ENCODE results near the gene ZNF664. TPM values are rescaled to one million over a fixed set of nuclear protein-coding genes. Genes with fewer than 3 reads are reported as not detected.

ZNF664 gene
- polyA plus RNA-seq, 2 donors, result 16.6 to 18.3 TPM

DNA sequence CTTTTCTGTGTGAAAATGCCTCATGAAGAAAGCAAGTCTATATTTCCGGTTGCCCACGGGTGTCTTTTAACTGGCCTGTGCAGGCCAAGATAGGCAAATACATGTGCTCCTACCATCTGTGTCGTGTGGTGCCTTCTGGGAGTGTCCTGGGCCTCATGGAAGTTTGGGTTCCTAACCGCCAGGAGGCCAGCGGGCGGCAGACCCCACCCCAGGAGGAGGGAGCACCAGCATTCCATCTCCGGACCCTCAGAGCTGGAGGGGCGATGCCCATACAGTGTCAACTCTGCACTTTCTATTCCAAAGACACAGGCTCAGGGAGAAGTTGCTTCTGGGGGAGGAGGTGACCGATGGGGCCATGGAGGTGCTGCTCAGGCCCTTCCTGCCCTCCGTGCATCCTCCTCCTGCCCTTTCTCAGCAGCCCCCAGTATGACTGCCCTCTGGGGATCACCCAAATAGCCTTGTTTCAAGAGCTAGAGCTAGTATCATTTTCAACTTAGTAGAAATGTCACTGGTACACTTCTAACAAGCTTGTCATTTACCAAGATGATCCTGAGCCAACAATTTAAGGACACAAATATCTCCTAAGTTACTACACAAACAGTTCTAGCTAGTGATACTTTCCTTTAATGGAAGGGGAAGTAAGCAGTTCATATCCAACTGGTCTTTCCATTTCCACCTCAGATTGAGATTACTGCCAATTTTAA lies 18.2 kb upstream of the ZNF664 start:
- Histone ChIP-seq H3K27me3 (ENCODE audit: control insufficient read depth in 1 of 2, insufficient read depth in 2 of 2, low read length in 2 of 2) (no peaks in the 10 kb centered on the region), H3K4me3 (ENCODE audit: low read depth in 1 of 2, low read length in 2 of 2) (no peak overlapping the region), H3K27ac (ENCODE audit: low read depth in 2 of 2, low read length in 1 of 2) (no peak overlapping the region), H3K9me3 (ENCODE audit: control insufficient read depth in 2 of 2, insufficient read depth in 1 of 2, low read depth in 1 of 2, low read length in 1 of 2) (no peaks in the 10 kb centered on the region), H3K36me3 (ENCODE audit: control insufficient read depth in 2 of 2, insufficient read depth in 2 of 2, low read length in 1 of 2) (no peaks in the 10 kb centered on the region), H3K4me1 (ENCODE audit: control insufficient read depth in 2 of 2, insufficient read depth in 2 of 2, low read length in 1 of 2) (no peaks in the 10 kb centered on the region)
- 93 to 94% methylated on average over 10 of the region's 10 CpGs for WGBS, 2 donors

DNA sequence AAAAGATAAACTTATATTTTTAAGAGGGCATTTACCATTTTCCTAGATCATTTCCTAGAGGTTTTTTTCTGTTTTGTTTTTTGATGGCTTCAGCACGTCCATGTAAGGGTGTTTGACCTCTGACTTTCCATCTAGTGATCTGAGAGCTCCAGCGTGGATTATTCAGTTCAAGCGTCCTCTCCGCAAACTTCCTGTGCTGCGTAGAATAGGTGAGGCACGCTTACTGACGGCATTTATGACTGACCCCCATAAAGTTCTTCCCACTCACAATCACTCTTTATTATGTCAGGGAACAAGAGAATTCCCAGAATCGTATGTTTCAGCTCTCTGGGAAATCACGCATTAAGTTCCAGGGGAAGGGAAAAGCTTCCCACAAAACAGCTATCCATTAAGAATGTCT lies 16.8 kb upstream of the ZNF664 start:
- H3K4me3 ChIP-seq (ENCODE audit: low read depth in 1 of 2, low read length in 2 of 2), result no peak overlapping the region
- no peaks in the 10 kb centered on the region for H3K36me3 ChIP-seq (ENCODE audit: control insufficient read depth in 2 of 2, insufficient read depth in 2 of 2, low read length in 1 of 2)
- H3K27me3 ChIP-seq (ENCODE audit: control insufficient read depth in 1 of 2, insufficient read depth in 2 of 2, low read length in 2 of 2), result no peaks in the 10 kb centered on the region
- no peaks in the 10 kb centered on the region for H3K4me1 ChIP-seq (ENCODE audit: control insufficient read depth in 2 of 2, insufficient read depth in 2 of 2, low read length in 1 of 2)
- 92 to 96% methylated on average over 9 of the region's 9 CpGs for WGBS, 2 donors
- no peak overlapping the region for H3K27ac ChIP-seq (ENCODE audit: low read depth in 2 of 2, low read length in 1 of 2)
- H3K9me3 ChIP-seq (ENCODE audit: control insufficient read depth in 2 of 2, insufficient read depth in 1 of 2, low read depth in 1 of 2, low read length in 1 of 2), result no peaks in the 10 kb centered on the region

DNA sequence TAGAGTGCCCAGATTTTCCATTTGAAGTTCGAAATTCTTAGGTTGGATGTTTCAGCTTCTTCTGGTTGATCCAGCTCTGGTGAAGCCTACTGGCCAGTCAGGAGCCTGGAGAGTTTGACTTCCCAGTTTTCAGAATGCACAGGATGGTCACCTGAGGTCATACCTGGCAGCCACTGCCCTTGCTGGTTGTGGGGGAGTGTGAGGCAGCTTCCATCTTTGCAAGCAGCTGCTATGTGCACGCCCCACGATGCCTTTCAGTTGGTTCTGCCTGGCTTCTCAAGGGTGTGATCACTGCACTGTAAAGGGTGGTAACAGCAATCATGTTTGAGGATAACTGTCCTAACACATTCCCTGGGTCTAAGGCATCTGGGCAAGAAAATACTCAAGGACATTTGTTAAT lies 15.8 kb upstream of the ZNF664 start:
- 90% methylated on average over 3 of the region's 3 CpGs for WGBS, 2 donors
- no peaks in the 10 kb centered on the region for H3K9me3 ChIP-seq (ENCODE audit: control insufficient read depth in 2 of 2, insufficient read depth in 1 of 2, low read depth in 1 of 2, low read length in 1 of 2)
- H3K36me3 ChIP-seq (ENCODE audit: control insufficient read depth in 2 of 2, insufficient read depth in 2 of 2, low read length in 1 of 2), result no peaks in the 10 kb centered on the region
- H3K27me3 ChIP-seq (ENCODE audit: control insufficient read depth in 1 of 2, insufficient read depth in 2 of 2, low read length in 2 of 2), result no peaks in the 10 kb centered on the region
- no peaks in the 10 kb centered on the region for H3K4me1 ChIP-seq (ENCODE audit: control insufficient read depth in 2 of 2, insufficient read depth in 2 of 2, low read length in 1 of 2)
- H3K27ac ChIP-seq (ENCODE audit: low read depth in 2 of 2, low read length in 1 of 2), result no peak overlapping the region
- H3K4me3 ChIP-seq (ENCODE audit: low read depth in 1 of 2, low read length in 2 of 2), result no peak overlapping the region

DNA sequence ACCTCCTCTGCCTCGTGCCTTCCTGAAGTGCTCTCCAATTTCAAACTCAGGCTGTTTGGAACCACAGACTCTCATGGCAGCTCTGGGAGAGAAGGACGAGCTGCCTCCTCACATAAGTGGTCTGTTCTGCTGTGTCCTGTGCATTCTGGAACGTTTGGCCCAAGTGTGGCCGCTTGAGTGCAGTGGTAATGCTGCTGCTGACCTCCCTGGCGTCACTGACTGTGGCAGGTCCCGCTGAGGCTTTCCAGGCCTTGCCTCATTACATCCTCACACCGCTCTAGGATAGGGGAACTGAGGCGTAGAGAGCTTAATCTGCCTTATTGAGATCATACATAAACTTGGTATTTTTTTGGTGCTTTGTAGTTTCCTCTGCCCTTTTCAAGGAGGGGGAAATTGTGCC lies 14.6 kb upstream of the ZNF664 start:
- Histone ChIP-seq H3K27ac (ENCODE audit: low read depth in 2 of 2, low read length in 1 of 2) (no peak overlapping the region), H3K9me3 (ENCODE audit: control insufficient read depth in 2 of 2, insufficient read depth in 1 of 2, low read depth in 1 of 2, low read length in 1 of 2) (no peaks in the 10 kb centered on the region), H3K4me1 (ENCODE audit: control insufficient read depth in 2 of 2, insufficient read depth in 2 of 2, low read length in 1 of 2) (no peaks in the 10 kb centered on the region), H3K36me3 (ENCODE audit: control insufficient read depth in 2 of 2, insufficient read depth in 2 of 2, low read length in 1 of 2) (no peaks in the 10 kb centered on the region), H3K27me3 (ENCODE audit: control insufficient read depth in 1 of 2, insufficient read depth in 2 of 2, low read length in 2 of 2) (no peaks in the 10 kb centered on the region), H3K4me3 (ENCODE audit: low read depth in 1 of 2, low read length in 2 of 2) (no peak overlapping the region)
- whole genome bisulfite sequencing, 2 donors, result 89 to 90% methylated on average over 8 of the region's 8 CpGs

DNA sequence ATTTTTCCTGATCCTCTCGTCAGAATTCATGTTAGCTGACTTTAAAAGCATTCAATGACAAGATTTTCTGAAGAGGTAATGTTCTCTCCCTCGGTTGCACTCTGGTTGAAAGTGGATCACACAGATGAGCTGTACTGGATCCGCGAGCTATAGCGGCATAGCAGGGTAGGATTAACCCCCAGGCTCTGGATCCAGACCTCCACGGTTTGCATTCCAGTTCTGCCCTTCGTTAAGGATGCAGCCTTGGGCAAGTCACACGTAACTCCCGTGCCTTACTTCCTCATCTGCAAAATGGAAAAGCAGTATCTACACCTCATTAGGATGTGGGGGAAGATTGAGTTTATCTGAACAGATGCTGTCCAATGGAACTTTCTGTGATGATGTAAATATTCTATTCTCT lies 14.1 kb upstream of the ZNF664 start:
- Histone ChIP-seq H3K27ac (ENCODE audit: low read depth in 2 of 2, low read length in 1 of 2) (no peak overlapping the region), H3K9me3 (ENCODE audit: control insufficient read depth in 2 of 2, insufficient read depth in 1 of 2, low read depth in 1 of 2, low read length in 1 of 2) (no peaks in the 10 kb centered on the region), H3K4me3 (ENCODE audit: low read depth in 1 of 2, low read length in 2 of 2) (no peak overlapping the region), H3K4me1 (ENCODE audit: control insufficient read depth in 2 of 2, insufficient read depth in 2 of 2, low read length in 1 of 2) (no peaks in the 10 kb centered on the region), H3K36me3 (ENCODE audit: control insufficient read depth in 2 of 2, insufficient read depth in 2 of 2, low read length in 1 of 2) (no peaks in the 10 kb centered on the region), H3K27me3 (ENCODE audit: control insufficient read depth in 1 of 2, insufficient read depth in 2 of 2, low read length in 2 of 2) (no peaks in the 10 kb centered on the region)
- WGBS, 2 donors, result 84 to 88% methylated on average over 9 of the region's 9 CpGs

DNA sequence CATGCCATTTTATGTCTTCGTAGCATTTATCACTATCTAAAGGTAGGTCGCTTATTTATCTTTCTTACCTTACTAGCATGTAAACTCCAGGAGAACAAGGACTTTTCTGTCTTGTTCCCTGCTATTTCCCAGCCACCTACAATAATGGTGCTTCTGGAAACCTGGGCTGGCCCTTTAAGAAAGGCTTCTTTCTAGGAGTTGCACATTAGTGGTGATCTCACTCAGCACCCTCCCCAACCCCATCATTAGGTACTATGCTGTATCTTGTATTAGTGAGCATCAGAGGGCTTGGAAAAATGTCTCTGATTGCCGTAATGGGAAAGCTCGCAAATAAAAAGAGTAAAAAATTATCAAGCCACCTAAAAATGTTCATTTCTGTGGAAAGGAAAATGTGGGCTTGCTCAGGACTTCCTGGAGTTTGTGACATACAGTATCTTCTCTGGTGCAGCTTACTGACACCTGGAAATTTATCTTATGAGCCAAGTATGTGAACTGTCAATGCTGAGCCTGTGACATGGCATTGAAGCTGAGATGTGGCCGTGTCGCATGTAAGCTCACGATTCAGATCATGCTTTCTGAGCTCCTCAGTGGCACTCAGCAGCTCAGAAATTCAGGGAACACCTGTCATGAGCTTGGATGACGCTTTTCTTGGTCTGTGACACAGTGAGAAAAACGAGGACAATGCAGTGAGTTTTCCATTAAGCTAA lies 12.8 kb upstream of the ZNF664 start:
- no peaks in the 10 kb centered on the region for H3K27me3 ChIP-seq (ENCODE audit: control insufficient read depth in 1 of 2, insufficient read depth in 2 of 2, low read length in 2 of 2)
- no peak overlapping the region for H3K4me3 ChIP-seq (ENCODE audit: low read depth in 1 of 2, low read length in 2 of 2)
- no peaks in the 10 kb centered on the region for H3K36me3 ChIP-seq (ENCODE audit: control insufficient read depth in 2 of 2, insufficient read depth in 2 of 2, low read length in 1 of 2)
- no peaks in the 10 kb centered on the region for H3K9me3 ChIP-seq (ENCODE audit: control insufficient read depth in 2 of 2, insufficient read depth in 1 of 2, low read depth in 1 of 2, low read length in 1 of 2)
- WGBS, 2 donors, result 91 to 94% methylated on average over 9 of the region's 9 CpGs
- no peak overlapping the region for H3K27ac ChIP-seq (ENCODE audit: low read depth in 2 of 2, low read length in 1 of 2)
- H3K4me1 ChIP-seq (ENCODE audit: control insufficient read depth in 2 of 2, insufficient read depth in 2 of 2, low read length in 1 of 2), result no peaks in the 10 kb centered on the region

DNA sequence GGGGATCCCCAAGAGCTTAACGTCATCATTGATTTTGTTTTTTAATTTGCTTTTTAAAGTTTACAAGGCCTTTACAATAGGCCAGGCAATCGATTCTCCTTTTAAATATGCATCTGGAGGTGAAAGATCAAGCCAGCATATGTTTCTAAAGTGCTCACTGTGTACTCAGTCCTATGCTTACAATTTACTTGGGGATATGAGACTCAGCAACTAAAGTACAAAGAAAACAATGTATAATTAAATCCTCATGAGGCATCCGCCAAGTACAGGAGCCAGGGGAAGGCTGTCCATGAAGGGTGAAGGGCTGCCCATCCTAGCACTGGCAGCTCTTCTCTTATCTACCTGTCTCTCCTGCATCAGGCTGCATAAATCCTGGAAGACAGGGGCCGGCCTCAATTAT lies 12.2 kb upstream of the ZNF664 start:
- Histone ChIP-seq H3K9me3 (ENCODE audit: control insufficient read depth in 2 of 2, insufficient read depth in 1 of 2, low read depth in 1 of 2, low read length in 1 of 2) (no peaks in the 10 kb centered on the region), H3K36me3 (ENCODE audit: control insufficient read depth in 2 of 2, insufficient read depth in 2 of 2, low read length in 1 of 2) (no peaks in the 10 kb centered on the region), H3K4me3 (ENCODE audit: low read depth in 1 of 2, low read length in 2 of 2) (no peak overlapping the region), H3K27me3 (ENCODE audit: control insufficient read depth in 1 of 2, insufficient read depth in 2 of 2, low read length in 2 of 2) (no peaks in the 10 kb centered on the region), H3K4me1 (ENCODE audit: control insufficient read depth in 2 of 2, insufficient read depth in 2 of 2, low read length in 1 of 2) (no peaks in the 10 kb centered on the region), H3K27ac (ENCODE audit: low read depth in 2 of 2, low read length in 1 of 2) (no peak overlapping the region)
- WGBS, 2 donors, result 81 to 87% methylated on average over 4 of the region's 4 CpGs

DNA sequence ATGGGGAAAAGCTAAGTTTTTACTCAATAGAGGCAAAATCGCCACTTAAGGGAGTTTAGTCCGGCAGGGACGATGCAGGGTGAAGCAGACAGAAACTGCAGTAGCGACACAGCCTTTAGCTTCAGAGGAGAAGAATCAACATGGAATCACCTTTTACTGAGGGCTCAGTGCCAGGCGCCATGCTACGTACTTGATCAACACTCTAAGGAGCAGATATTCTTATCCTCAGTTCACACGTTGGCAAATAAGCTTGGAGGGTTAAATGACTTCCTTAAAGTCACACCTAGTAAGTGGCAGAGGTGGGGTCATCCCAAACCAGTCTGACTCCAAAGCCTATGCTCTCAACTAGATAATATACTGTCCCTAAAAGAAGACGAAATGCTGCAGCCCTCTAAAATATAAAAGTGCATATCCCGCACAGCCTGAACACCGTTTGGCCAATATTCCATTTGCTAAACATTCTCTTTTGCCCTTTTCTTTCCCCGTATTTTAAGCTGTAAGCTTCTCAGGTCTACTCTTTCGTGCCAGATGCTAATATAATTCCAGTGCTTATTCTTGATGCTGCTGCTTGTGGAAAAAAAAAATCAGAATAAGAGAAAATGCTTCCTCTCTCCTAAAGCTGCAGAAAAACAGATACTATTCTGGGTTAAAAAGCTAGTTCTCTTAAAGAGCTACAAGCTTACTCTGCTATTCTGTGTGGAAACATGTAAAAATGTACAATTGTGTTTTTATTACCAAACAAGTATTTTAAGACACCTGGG lies 11.2 kb upstream of the ZNF664 start:
- H3K4me3 ChIP-seq (ENCODE audit: low read depth in 1 of 2, low read length in 2 of 2), result no peak overlapping the region
- H3K27ac ChIP-seq (ENCODE audit: low read depth in 2 of 2, low read length in 1 of 2), result no peak overlapping the region
- no peaks in the 10 kb centered on the region for H3K27me3 ChIP-seq (ENCODE audit: control insufficient read depth in 1 of 2, insufficient read depth in 2 of 2, low read length in 2 of 2)
- 74 to 81% methylated on average over 12 of the region's 12 CpGs for WGBS, 2 donors
- H3K36me3 ChIP-seq (ENCODE audit: control insufficient read depth in 2 of 2, insufficient read depth in 2 of 2, low read length in 1 of 2), result no peaks in the 10 kb centered on the region
- no peaks in the 10 kb centered on the region for H3K4me1 ChIP-seq (ENCODE audit: control insufficient read depth in 2 of 2, insufficient read depth in 2 of 2, low read length in 1 of 2)
- H3K9me3 ChIP-seq (ENCODE audit: control insufficient read depth in 2 of 2, insufficient read depth in 1 of 2, low read depth in 1 of 2, low read length in 1 of 2), result no peaks in the 10 kb centered on the region

DNA sequence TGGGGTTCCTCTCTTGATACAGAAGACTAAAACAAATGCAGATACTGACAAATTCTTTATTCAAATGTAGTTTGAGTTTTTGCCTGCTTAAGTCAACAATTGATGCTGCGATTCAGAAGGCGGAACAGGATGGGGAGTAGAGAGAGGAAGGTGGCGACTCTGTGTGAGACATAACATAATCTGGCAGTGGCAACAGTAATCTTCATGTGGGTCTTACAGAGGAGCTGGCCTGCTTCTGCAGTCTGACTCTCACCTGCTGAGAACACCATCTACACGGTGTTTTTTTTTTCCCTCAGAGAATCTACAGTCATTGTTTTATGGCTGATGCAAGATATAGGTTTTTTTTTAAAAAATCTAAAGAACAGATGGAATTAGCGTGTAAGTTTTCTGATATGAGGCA lies 10.5 kb upstream of the ZNF664 start:
- Histone ChIP-seq H3K27ac (ENCODE audit: low read depth in 2 of 2, low read length in 1 of 2) (no peak overlapping the region), H3K9me3 (ENCODE audit: control insufficient read depth in 2 of 2, insufficient read depth in 1 of 2, low read depth in 1 of 2, low read length in 1 of 2) (no peaks in the 10 kb centered on the region), H3K4me3 (ENCODE audit: low read depth in 1 of 2, low read length in 2 of 2) (no peak overlapping the region), H3K4me1 (ENCODE audit: control insufficient read depth in 2 of 2, insufficient read depth in 2 of 2, low read length in 1 of 2) (no peaks in the 10 kb centered on the region), H3K27me3 (ENCODE audit: control insufficient read depth in 1 of 2, insufficient read depth in 2 of 2, low read length in 2 of 2) (no peaks in the 10 kb centered on the region), H3K36me3 (ENCODE audit: control insufficient read depth in 2 of 2, insufficient read depth in 2 of 2, low read length in 1 of 2) (no peaks in the 10 kb centered on the region)
- WGBS, 2 donors, result 80 to 82% methylated on average over 5 of the region's 5 CpGs

All from esophagus (tissue), 2 donors.